HEK293 (cell line): Measurements from ENCODE around the gene OBSL1.

Experiments used
- CTCF ChIA-PET: fragments of 350-600 bp; formaldehyde crosslinking; extraction: SDS; loops from one replicate; lab custom pipeline; 2021; ENCODE audit warnings: antibody characterized with exemption; lab: Yijun Ruan, JAX
- POLR2A ChIA-PET: fragments of 300-600 bp; formaldehyde crosslinking; extraction: SDS; loops from one replicate; lab custom pipeline; 2020; ENCODE audit warnings: antibody characterized with exemption, inconsistent platforms; lab: Yijun Ruan, JAX
- H3K27ac ChIP-seq: fragments of 200-500 bp; sonication (Bioruptor generic); 2 replicates; pipeline ENCODE4 v1.5.1; 2014; ENCODE audit warnings: low read depth, low read length, control low read depth, inconsistent platforms; ENCODE audit errors: extremely low read depth
- H3K36me3 ChIP-seq, 2 experiments: fragments of 200-500 bp in 1 of 2; sonication (Bioruptor generic) in 1 of 2; 1 replicate in 1 of 2; 2 replicates in 1 of 2; pipeline ENCODE4 v1.5.1; 2014 to 2017; ENCODE audit warnings: inconsistent platforms in 2 of 2, low read length in 2 of 2; ENCODE audit not compliant: control insufficient read depth in 2 of 2, insufficient read depth in 1 of 2
- H3K4me1 ChIP-seq: fragments of 200-500 bp; sonication (Bioruptor generic); 2 replicates; pipeline ENCODE4 v1.5.1; 2014; ENCODE audit warnings: mild to moderate bottlenecking, low read length, inconsistent platforms; ENCODE audit not compliant: control insufficient read depth, insufficient read depth
- H3K4me3 ChIP-seq: 2 replicates; pipeline ENCODE4 v1.5.1; 2011; ENCODE audit warnings: low read depth, mild to moderate bottlenecking, control low read depth, low read length, moderate library complexity
- H3K9me3 ChIP-seq: fragments of 200-500 bp; sonication (Bioruptor generic); 2 replicates; pipeline ENCODE4 v1.5.1; 2014; ENCODE audit warnings: low read depth, low read length, inconsistent platforms; ENCODE audit not compliant: control insufficient read depth, insufficient read depth
- KLF16 ChIP-seq: fragments of 450-650 bp; formaldehyde crosslinking; IDR thresholded peaks from 2 replicates; pipeline ENCODE4 v1.5.1; 2017; ENCODE audit warnings: missing biosample characterization, missing genetic modification characterization
- PRDM1 ChIP-seq: fragments of 450-650 bp; formaldehyde crosslinking; IDR thresholded peaks from 2 replicates; pipeline ENCODE4; 2016; ENCODE audit warnings: missing biosample characterization, missing genetic modification characterization
- ZBTB1 ChIP-seq: fragments of 450-650 bp; formaldehyde crosslinking; IDR thresholded peaks from 2 replicates; pipeline ENCODE4 v1.5.1; 2016; ENCODE audit warnings: missing biosample characterization, missing genetic modification characterization
- ZBTB21 ChIP-seq: fragments of 450-650 bp; formaldehyde crosslinking; IDR thresholded peaks from 2 replicates; pipeline ENCODE4 v1.5.1; 2017; ENCODE audit warnings: missing biosample characterization, missing genetic modification characterization
- ZNF169 ChIP-seq: fragments of 450-650 bp; formaldehyde crosslinking; IDR thresholded peaks from 2 replicates; pipeline ENCODE4 v1.5.1; 2016; ENCODE audit warnings: missing biosample characterization, missing genetic modification characterization
- ZNF223 ChIP-seq: fragments of 450-650 bp; formaldehyde crosslinking; IDR thresholded peaks from 2 replicates; pipeline ENCODE4 v1.5.1; 2016; ENCODE audit warnings: missing biosample characterization, missing genetic modification characterization
- ZNF560 ChIP-seq: fragments of 450-650 bp; formaldehyde crosslinking; IDR thresholded peaks from 2 replicates; pipeline ENCODE4 v1.5.1; 2017; ENCODE audit warnings: missing biosample characterization, missing genetic modification characterization, borderline replicate concordance
- ZNF626 ChIP-seq: fragments of 450-650 bp; sonication (Bioruptor Pico); formaldehyde crosslinking; IDR thresholded peaks from 2 replicates; pipeline ENCODE4 v1.5.1; 2018; ENCODE audit warnings: missing biosample characterization, missing genetic modification characterization, inconsistent platforms
- ZNF776 ChIP-seq: fragments of 450-650 bp; formaldehyde crosslinking; IDR thresholded peaks from 2 replicates; pipeline ENCODE4 v1.5.0; 2017; ENCODE audit warnings: missing biosample characterization, missing genetic modification characterization, borderline replicate concordance
- ZSCAN23 ChIP-seq: fragments of 450-650 bp; formaldehyde crosslinking; IDR thresholded peaks from 2 replicates; pipeline ENCODE4 v1.5.1; 2016; ENCODE audit warnings: missing biosample characterization, missing genetic modification characterization
- TF ChIP-seq, protein P1 (sequence below): fragments of 450-650 bp; formaldehyde crosslinking; IDR thresholded peaks from 2 replicates; pipeline ENCODE4 v1.5.1; 2017; ENCODE audit warnings: missing biosample characterization, missing genetic modification characterization
- TF ChIP-seq, protein P2 (sequence below): fragments of 450-650 bp; formaldehyde crosslinking; IDR thresholded peaks from 2 replicates; pipeline ENCODE4 v1.5.1; 2017; ENCODE audit warnings: missing biosample characterization, missing genetic modification characterization
- TF ChIP-seq, protein P3 (sequence below): fragments of 450-650 bp; formaldehyde crosslinking; IDR thresholded peaks from 2 replicates; pipeline ENCODE4 v1.5.1; 2016; ENCODE audit warnings: missing biosample characterization, missing genetic modification characterization
- TF ChIP-seq, protein P4 (sequence below): sonication (generic); formaldehyde crosslinking; IDR thresholded peaks from 2 replicates; pipeline ENCODE4 v1.8.1; 2022; ENCODE audit warnings: mild to moderate bottlenecking, moderate library complexity, missing genetic modification reagents

The OBSL1 gene

DNA sequence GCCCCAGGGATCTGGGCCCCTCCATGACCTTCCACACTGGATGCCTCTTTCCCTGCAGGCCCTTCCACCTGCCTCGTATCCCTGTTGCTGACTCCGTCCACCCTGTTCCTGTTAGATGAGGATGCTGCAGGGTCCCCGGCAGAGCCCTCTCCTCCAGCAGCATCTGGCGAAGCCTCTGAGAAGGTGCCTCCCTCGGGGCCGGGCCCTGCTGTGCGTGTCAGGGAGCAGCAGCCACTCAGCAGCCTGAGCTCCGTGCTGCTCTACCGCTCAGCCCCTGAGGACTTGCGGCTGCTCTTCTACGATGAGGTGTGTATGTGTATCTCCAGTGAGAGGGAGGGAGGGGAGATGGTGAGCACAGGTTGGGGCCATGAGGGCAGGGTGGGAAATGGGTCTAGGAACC lies 43.7 kb upstream of the OBSL1 start (continued):
- TF ChIP-seq, protein P1, sequence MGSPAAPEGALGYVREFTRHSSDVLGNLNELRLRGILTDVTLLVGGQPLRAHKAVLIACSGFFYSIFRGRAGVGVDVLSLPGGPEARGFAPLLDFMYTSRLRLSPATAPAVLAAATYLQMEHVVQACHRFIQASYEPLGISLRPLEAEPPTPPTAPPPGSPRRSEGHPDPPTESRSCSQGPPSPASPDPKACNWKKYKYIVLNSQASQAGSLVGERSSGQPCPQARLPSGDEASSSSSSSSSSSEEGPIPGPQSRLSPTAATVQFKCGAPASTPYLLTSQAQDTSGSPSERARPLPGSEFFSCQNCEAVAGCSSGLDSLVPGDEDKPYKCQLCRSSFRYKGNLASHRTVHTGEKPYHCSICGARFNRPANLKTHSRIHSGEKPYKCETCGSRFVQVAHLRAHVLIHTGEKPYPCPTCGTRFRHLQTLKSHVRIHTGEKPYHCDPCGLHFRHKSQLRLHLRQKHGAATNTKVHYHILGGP (tag by site-specific recombination): no peak
- TF ChIP-seq, protein P2, sequence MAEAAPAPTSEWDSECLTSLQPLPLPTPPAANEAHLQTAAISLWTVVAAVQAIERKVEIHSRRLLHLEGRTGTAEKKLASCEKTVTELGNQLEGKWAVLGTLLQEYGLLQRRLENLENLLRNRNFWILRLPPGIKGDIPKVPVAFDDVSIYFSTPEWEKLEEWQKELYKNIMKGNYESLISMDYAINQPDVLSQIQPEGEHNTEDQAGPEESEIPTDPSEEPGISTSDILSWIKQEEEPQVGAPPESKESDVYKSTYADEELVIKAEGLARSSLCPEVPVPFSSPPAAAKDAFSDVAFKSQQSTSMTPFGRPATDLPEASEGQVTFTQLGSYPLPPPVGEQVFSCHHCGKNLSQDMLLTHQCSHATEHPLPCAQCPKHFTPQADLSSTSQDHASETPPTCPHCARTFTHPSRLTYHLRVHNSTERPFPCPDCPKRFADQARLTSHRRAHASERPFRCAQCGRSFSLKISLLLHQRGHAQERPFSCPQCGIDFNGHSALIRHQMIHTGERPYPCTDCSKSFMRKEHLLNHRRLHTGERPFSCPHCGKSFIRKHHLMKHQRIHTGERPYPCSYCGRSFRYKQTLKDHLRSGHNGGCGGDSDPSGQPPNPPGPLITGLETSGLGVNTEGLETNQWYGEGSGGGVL (tag by site-specific recombination): no peak
- TF ChIP-seq ZNF560 (tag by site-specific recombination): no peak
- TF ChIP-seq ZSCAN23 (tag by site-specific recombination): no peak
- TF ChIP-seq ZBTB1 (tag by site-specific recombination): no peak
- no peak for TF ChIP-seq PRDM1 (tag by site-specific recombination)

DNA sequence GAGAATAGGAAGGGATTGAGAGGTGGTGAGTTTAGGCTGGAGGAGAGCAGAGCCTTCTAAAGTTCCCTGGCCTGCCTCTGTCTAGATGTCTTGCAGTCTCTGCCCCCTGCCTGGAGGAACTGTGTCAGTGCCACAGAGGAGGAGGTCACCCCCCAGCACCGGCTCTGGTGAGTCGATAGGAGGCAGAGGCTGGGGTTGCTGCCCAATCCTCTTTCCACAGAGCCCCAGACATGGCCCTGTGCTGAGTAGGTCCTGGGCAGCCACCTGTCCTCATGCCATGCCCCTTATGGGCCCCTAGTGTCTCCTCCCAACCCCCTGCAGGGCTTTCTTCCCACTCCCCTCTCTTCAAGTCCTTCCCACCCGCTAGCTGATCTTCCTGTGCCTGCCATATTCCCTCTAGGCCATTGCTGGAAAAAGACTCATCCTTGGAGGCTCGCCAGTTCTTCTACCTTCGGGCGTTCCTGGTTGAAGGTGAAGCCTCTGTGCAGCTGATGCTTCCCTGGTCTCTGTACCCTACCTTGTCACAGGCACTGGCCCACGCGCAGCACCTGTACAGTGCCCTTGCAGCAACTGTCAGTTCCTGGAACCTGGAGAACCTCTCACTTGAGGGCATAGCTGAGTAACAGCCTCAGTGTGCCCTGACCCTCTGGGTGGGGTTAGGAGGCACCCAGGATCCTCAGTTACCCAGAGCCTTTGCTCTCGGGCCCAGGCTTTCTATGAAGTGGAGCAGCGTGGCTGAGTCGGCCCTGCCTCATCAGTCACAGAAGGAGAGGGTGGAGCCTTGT lies 42.9 kb upstream of the OBSL1 start:
- Histone ChIP-seq H3K4me1 (no peaks in the 10 kb centered on the region), H3K27ac (no peak overlapping the region), H3K36me3 (peaks cover 0 to 53% of the 10 kb centered on the region in 2 experiments; a peak in 1 of 3 replicates), H3K4me3 (no peak overlapping the region), H3K9me3 (no peaks in the 10 kb centered on the region)
- TF ChIP-seq ZNF626 (tag by site-specific recombination): no peak
- no peak for TF ChIP-seq ZNF223 (tag by site-specific recombination)
- ChIA-PET POLR2A (no interaction called here), CTCF (interaction anchor here (1.0 kb wide), 1 partner anchor 73 kb away, joined by 3 read pairs; no protein-coding TSS in a partner anchor)

DNA sequence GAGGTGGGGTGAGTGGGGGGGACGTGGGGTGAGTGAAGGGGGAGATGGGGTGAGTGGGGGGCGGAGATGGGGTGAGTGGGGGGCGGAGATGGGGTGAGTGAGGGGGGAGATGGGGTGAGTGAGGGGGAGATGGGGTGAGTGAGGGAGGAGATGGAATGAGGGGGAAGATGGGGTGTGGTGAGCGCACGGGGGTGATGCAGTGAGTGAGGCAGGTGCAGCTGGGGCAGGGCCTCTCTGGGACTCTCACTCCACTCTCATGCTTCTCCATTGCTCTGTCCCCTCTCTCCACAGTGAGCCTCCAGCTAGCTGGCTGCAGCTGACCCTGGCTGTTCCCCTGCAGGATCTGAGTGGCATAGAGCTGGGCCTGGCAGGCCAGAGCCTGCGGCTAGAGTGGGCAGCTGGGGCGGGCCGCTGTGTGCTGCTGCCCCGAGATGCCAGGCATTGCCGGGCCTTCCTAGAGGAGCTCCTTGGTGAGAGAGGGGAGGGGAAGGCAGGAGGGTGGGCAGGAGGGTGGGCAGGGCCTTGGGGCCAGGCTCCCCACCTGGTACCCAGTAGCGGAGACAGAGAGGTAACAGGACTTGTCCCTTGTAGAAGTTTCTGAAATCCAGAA lies 42.2 kb upstream of the OBSL1 start:
- ChIA-PET CTCF (interaction anchor here (1.0 kb wide), 1 partner anchor 72 kb away, joined by 3 read pairs; no protein-coding TSS in a partner anchor), POLR2A (no interaction called here)
- Histone ChIP-seq H3K27ac (no peak overlapping the region), H3K36me3 (peaks cover 0 to 60% of the 10 kb centered on the region in 2 experiments; a peak in 1 of 3 replicates), H3K4me1 (no peaks in the 10 kb centered on the region), H3K9me3 (no peaks in the 10 kb centered on the region), H3K4me3 (no peak overlapping the region)
- TF ChIP-seq, protein P3, sequence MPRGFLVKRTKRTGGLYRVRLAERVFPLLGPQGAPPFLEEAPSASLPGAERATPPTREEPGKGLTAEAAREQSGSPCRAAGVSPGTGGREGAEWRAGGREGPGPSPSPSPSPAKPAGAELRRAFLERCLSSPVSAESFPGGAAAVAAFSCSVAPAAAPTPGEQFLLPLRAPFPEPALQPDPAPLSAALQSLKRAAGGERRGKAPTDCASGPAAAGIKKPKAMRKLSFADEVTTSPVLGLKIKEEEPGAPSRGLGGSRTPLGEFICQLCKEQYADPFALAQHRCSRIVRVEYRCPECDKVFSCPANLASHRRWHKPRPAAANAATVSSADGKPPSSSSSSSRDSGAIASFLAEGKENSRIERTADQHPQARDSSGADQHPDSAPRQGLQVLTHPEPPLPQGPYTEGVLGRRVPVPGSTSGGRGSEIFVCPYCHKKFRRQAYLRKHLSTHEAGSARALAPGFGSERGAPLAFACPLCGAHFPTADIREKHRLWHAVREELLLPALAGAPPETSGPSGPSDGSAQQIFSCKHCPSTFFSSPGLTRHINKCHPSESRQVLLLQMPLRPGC (tag by site-specific recombination): no peak
- TF ChIP-seq ZNF169 (tag by site-specific recombination): no peak
- TF ChIP-seq KLF16 (tag by site-specific recombination): no peak
- TF ChIP-seq ZNF776 (tag by site-specific recombination): no peak
- TF ChIP-seq, protein P4, sequence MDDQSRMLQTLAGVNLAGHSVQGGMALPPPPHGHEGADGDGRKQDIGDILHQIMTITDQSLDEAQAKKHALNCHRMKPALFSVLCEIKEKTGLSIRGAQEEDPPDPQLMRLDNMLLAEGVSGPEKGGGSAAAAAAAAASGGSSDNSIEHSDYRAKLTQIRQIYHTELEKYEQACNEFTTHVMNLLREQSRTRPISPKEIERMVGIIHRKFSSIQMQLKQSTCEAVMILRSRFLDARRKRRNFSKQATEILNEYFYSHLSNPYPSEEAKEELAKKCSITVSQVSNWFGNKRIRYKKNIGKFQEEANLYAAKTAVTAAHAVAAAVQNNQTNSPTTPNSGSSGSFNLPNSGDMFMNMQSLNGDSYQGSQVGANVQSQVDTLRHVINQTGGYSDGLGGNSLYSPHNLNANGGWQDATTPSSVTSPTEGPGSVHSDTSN: no peak
- TF ChIP-seq ZBTB21: no peak
